Upper lobe of left lung (tissue), 4 donors: Measurements from ENCODE around the gene CDH13.

Experiments
- CTCF ChIP-seq, 6 experiments: fragments of 450-650 bp in 4 of 6; fragments of 200-600 bp in 2 of 6; sonication (generic) in 2 of 6; IDR thresholded peaks; one replicate each; pipeline ENCODE4 v1.5.1; 2016 to 2019; ENCODE audit warnings: antibody characterized with exemption in 6 of 6
- POLR2A ChIP-seq, 4 donors: fragments of 450-650 bp; IDR thresholded peaks; one replicate each; pipeline ENCODE4 v1.5.1; 2016 to 2017; ENCODE audit warnings: antibody characterized with exemption in 4 of 4, mild to moderate bottlenecking in 2 of 4
- POLR2AphosphoS5 ChIP-seq, 2 donors: sonication (generic); formaldehyde crosslinking; IDR thresholded peaks; one replicate each; pipeline ENCODE4 v1.5.1; 2017; ENCODE audit warnings: antibody characterized with exemption in 2 of 2

- TF ChIP-seq POLR2A (IDR thresholded peaks at IDR 0.05) (no peak), CTCF (IDR thresholded peaks at IDR 0.05) (no peak), POLR2AphosphoS5 (IDR thresholded peaks at IDR 0.05) (no peak)
These were observed 1072.2 kb downstream of the CDH13 start for GRCh38 chr16:83698964-83699363.
